HepG2 (cell line): ENCODE data around the gene MAEA. TPM values are rescaled to one million over a fixed set of nuclear protein-coding genes. Genes with fewer than 3 reads are reported as not detected.

Source experiments
- AKAP8 ChIP-seq: sonication (generic); formaldehyde crosslinking; IDR thresholded peaks from 2 replicates; pipeline ENCODE4 v1.5.1; 2020; ENCODE audit warnings: mild to moderate bottlenecking, missing genetic modification reagents
- E2F5 ChIP-seq: sonication (generic); formaldehyde crosslinking; conservative IDR thresholded peaks from 2 replicates; pipeline ENCODE4 v1.4.0; 2020; ENCODE audit warnings: missing genetic modification reagents
- GZF1 ChIP-seq: sonication (generic); formaldehyde crosslinking; IDR thresholded peaks from 2 replicates; pipeline ENCODE4 v1.5.1; 2020; ENCODE audit warnings: mild to moderate bottlenecking, missing genetic modification reagents
- HBP1 ChIP-seq: IDR thresholded peaks from 2 replicates; pipeline ENCODE4 v1.6.1; 2016; ENCODE audit warnings: low read depth, control low read depth
- HMGXB4 ChIP-seq, 2 experiments: sonication (generic) in 1 of 2; formaldehyde crosslinking in 1 of 2; IDR thresholded peaks; 2 replicates each; pipeline versions ENCODE4 v1.4.0 to v1.6.1; 2018 to 2020; ENCODE audit warnings: missing genetic modification reagents in 2 of 2, borderline replicate concordance in 1 of 2, low read depth in 1 of 2, mild to moderate bottlenecking in 1 of 2, missing biosample characterization in 1 of 2
- IRX3 ChIP-seq: sonication (generic); formaldehyde crosslinking; IDR thresholded peaks from 2 replicates; pipeline ENCODE4 v1.8.1; 2023; ENCODE audit warnings: mild to moderate bottlenecking, low read depth, missing genetic modification reagents, borderline replicate concordance
- MIXL1 ChIP-seq: IDR thresholded peaks from 2 replicates; pipeline ENCODE4 v1.6.1; 2016
- NR0B2 ChIP-seq: sonication (generic); formaldehyde crosslinking; IDR thresholded peaks from 2 replicates; pipeline ENCODE4 v1.4.0; 2020; ENCODE audit warnings: mild to moderate bottlenecking, missing genetic modification reagents
- NRL ChIP-seq: sonication (generic); formaldehyde crosslinking; IDR thresholded peaks from 2 replicates; pipeline ENCODE4 v1.5.0; 2020; ENCODE audit warnings: missing genetic modification reagents, mild to moderate bottlenecking, moderate library complexity, borderline replicate concordance
- POLR2A ChIP-seq, 2 experiments: IDR thresholded peaks; 2 replicates each; pipeline ENCODE4 v1.6.1; 2011; ENCODE audit warnings: low read depth in 2 of 2, low read length in 2 of 2, mild to moderate bottlenecking in 1 of 2, moderate library complexity in 1 of 2; ENCODE audit not compliant: insufficient read depth in 1 of 2
- PTBP1 ChIP-seq: fragments of 200-400 bp; formaldehyde crosslinking; IDR thresholded peaks from 2 replicates; pipeline ENCODE4 v1.6.1; 2018; ENCODE audit warnings: low read length, low read depth; ENCODE audit not compliant: poor library complexity, severe bottlenecking
- REXO4 ChIP-seq: sonication (generic); formaldehyde crosslinking; IDR thresholded peaks from 2 replicates; pipeline ENCODE4 v1.8.0; 2022; ENCODE audit warnings: missing genetic modification reagents, mild to moderate bottlenecking, borderline replicate concordance
- UBTF ChIP-seq: sonication (generic); formaldehyde crosslinking; IDR thresholded peaks from 2 replicates; pipeline ENCODE4 v1.4.0; 2020; ENCODE audit warnings: mild to moderate bottlenecking, missing genetic modification reagents
- ZFP41 ChIP-seq: sonication (generic); formaldehyde crosslinking; IDR thresholded peaks from 2 replicates; pipeline ENCODE4 v1.4.0; 2020; ENCODE audit warnings: mild to moderate bottlenecking, missing genetic modification reagents, borderline replicate concordance
- ZFY ChIP-seq: sonication (generic); formaldehyde crosslinking; IDR thresholded peaks from 2 replicates; pipeline ENCODE4 v1.4.0; 2020; ENCODE audit warnings: missing genetic modification reagents
- ZNF280B ChIP-seq: sonication (generic); formaldehyde crosslinking; IDR thresholded peaks from 2 replicates; pipeline ENCODE4 v1.5.0; 2020; ENCODE audit warnings: missing genetic modification reagents, mild to moderate bottlenecking, borderline replicate concordance
- ZNF441 ChIP-seq: sonication (generic); formaldehyde crosslinking; IDR thresholded peaks from 2 replicates; pipeline ENCODE4 v1.7.0; 2021; ENCODE audit warnings: missing genetic modification reagents, borderline replicate concordance
- ZNF563 ChIP-seq: sonication (generic); formaldehyde crosslinking; IDR thresholded peaks from 2 replicates; pipeline ENCODE4 v1.8.0; 2022; ENCODE audit warnings: mild to moderate bottlenecking, moderate library complexity, missing genetic modification reagents
- ZNF709 ChIP-seq: sonication (generic); formaldehyde crosslinking; IDR thresholded peaks from 2 replicates; pipeline ENCODE4 v1.5.0; 2020; ENCODE audit warnings: mild to moderate bottlenecking, missing genetic modification reagents
- ZNF776 ChIP-seq: sonication (generic); formaldehyde crosslinking; IDR thresholded peaks from 2 replicates; pipeline ENCODE4 v1.4.0; 2020; ENCODE audit warnings: mild to moderate bottlenecking, missing genetic modification reagents
- ZNF792 ChIP-seq: IDR thresholded peaks from 2 replicates; pipeline ENCODE4 v1.6.1; 2016
- polyA plus RNA-seq, 8 experiments: library from polyadenylated mRNA; depleted of rRNA in 3 of 8; stranded (reverse) in 7 of 8; unstranded in 1 of 8; fragments of >200 nt; fragmentation: Illumina TruSeq in 4 of 8; extraction: Trizol in 4 of 8; gene quantifications; 2 replicates each; pipeline versions ENCODE4 v1.2.1 to v1.2.3, GENCODE V29; 2011 to 2016; ENCODE audit warnings: low read depth in 4 of 8, missing spikeins in 1 of 8, mixed read lengths in 1 of 8; ENCODE audit not compliant: insufficient read depth in 1 of 8
- total RNA-seq, 5 experiments: library from RNA; depleted of rRNA; stranded (reverse); fragments of >200 nt; fragmentation: Illumina TruSeq; extraction: Trizol; gene quantifications; 2 replicates each; pipeline ENCODE4 v1.2.3, GENCODE V29; 2016; ENCODE audit warnings: low read depth in 1 of 5

The MAEA gene
- total and polyA plus RNA-seq, 2 of the 13 experiments (the other 11 are each of a cell fraction or from before 2014, with no cell fraction given) = 52.0 to 57.1 TPM

- TF ChIP-seq ZFP41 (CRISPR knock-in tag) (no peak), E2F5 (CRISPR knock-in tag) (0 out of 2 replicates have a peak, but pooled peaks have one; percentile 29), ZNF709 (CRISPR knock-in tag) (peak; percentile 67; the same call in 1 of the 2 replicates), ZFY (CRISPR knock-in tag) (peak; percentile 93), IRX3 (CRISPR knock-in tag) (0 out of 2 replicates have a peak, but pooled peaks have one; percentile 79), REXO4 (CRISPR knock-in tag) (no peak), MIXL1 (CRISPR knock-in tag) (no peak), PTBP1 (no peak), GZF1 (CRISPR knock-in tag) (no peak), HBP1 (CRISPR knock-in tag) (no peak), ZNF563 (CRISPR knock-in tag) (peak; percentile 85; the same call in 1 of the 2 replicates), POLR2A (IDR thresholded peaks at IDR 0.05; ENCODE audit: insufficient read depth in 1 of 2, low read depth in 2 of 2, low read length in 2 of 2) (peak in 1 of 2 experiments; percentile 46; a peak in 1 of 4 replicates), AKAP8 (0 out of 2 replicates have a peak, but pooled peaks have one; percentile 15), NRL (CRISPR knock-in tag) (peak; percentile 71), ZNF280B (CRISPR knock-in tag) (0 out of 2 replicates have a peak, but pooled peaks have one; percentile 49), ZNF441 (CRISPR knock-in tag) (0 out of 2 replicates have a peak, but pooled peaks have one; percentile 46), NR0B2 (0 out of 2 replicates have a peak, but pooled peaks have one; percentile 17), ZNF776 (CRISPR knock-in tag) (0 out of 2 replicates have a peak, but pooled peaks have one; percentile 2), HMGXB4 (CRISPR knock-in tag; IDR thresholded peaks at IDR 0.05; ENCODE audit: borderline replicate concordance in 1 of 2, low read depth in 1 of 2) (peak in 1 of 2 experiments; percentile 31; a peak in 1 of 4 replicates), ZNF792 (CRISPR knock-in tag) (no peak), UBTF (CRISPR knock-in tag) (peak; percentile 96)
These were observed 57.7 kb downstream of the MAEA start (continued) for GRCh38 chr4:1347410-1347864.
